K562 (cell line): Measurements from ENCODE around the gene WWOX. TPM values are rescaled to one million over a fixed set of nuclear protein-coding genes. Genes with fewer than 3 reads are reported as not detected.

Experiments
- ATAC-seq: fragments of 200-7000 bp; cut with Tn5 transposase; 3 replicates; pipeline ENCODE4 v1.9.1; 2020; ENCODE audit warnings: moderate library complexity
- BruUV-seq: library from RNA; stranded (reverse); fragments of 400-500 nt; replicated peaks from 2 replicates; lab custom pipeline; 2021; lab: Mats Ljungman, UMichigan
- CTCF ChIA-PET: fragments of 300-600 bp; formaldehyde crosslinking; extraction: SDS; loops from one replicate; lab custom pipeline; 2021; ENCODE audit warnings: low intra/inter-chr PET ratio; lab: Yijun Ruan, JAX
- POLR2A ChIA-PET: fragments of 300-600, 350-650 bp; sonication (Branson Sonifier 250); formaldehyde crosslinking; extraction: SDS; loops from one replicate; lab custom pipeline; 2021; ENCODE audit warnings: antibody characterized with exemption, inconsistent platforms; lab: Yijun Ruan, JAX
- DNase-seq, 4 experiments: peaks; one replicate each; pipeline versions ENCODE4 v3.0.0 to v3.0.0-alpha.2; 2011 to 2018; ENCODE audit warnings: low spot score in 3 of 4, mixed read lengths in 3 of 4; ENCODE audit errors: extremely low read depth in 1 of 4
- FAIRE-seq: peaks from 2 replicates; lab custom pipeline; 2011; peaks lifted over from hg19 to GRCh38; lab: Jason Lieb, UNC
- H2AFZ ChIP-seq: 2 replicates; pipeline ENCODE4 v1.6.0; 2011; ENCODE audit warnings: low read depth, low read length, control low read depth, inconsistent platforms
- H3K27ac ChIP-seq: fragments of 200-600 bp; 3 replicates; pipeline ENCODE4 v1.8.0; 2011; ENCODE audit warnings: low read depth, mild to moderate bottlenecking, control low read depth, inconsistent platforms, low read length, moderate library complexity, mixed read lengths; ENCODE audit errors: extremely low read depth
- H3K27me3 ChIP-seq, 2 experiments: fragments of 300-600 bp in 1 of 2; 2 replicates in 1 of 2; 3 replicates in 1 of 2; pipeline versions ENCODE4 v1.6.0 to v1.8.0; 2011; ENCODE audit warnings: inconsistent platforms in 2 of 2, low read length in 2 of 2, mild to moderate bottlenecking in 1 of 2, mixed read lengths in 1 of 2, moderate library complexity in 1 of 2; ENCODE audit not compliant: control insufficient read depth in 2 of 2, insufficient read depth in 2 of 2
- H3K36me3 ChIP-seq: fragments of 300-600 bp; 3 replicates; pipeline ENCODE4 v1.8.0; 2011; ENCODE audit warnings: mild to moderate bottlenecking, low read length, inconsistent platforms; ENCODE audit not compliant: control insufficient read depth, insufficient read depth
- H3K4me1 ChIP-seq, 2 experiments: fragments of 200-600 bp in 1 of 2; replicated peaks in 1 of 2; 2 replicates in 1 of 2; 3 replicates in 1 of 2; pipeline versions ENCODE4 v1.5.1 to v1.8.0; 2011; ENCODE audit warnings: inconsistent platforms in 2 of 2, low read length in 2 of 2, mild to moderate bottlenecking in 1 of 2, mixed read lengths in 1 of 2, moderate library complexity in 1 of 2; ENCODE audit not compliant: control insufficient read depth in 2 of 2, insufficient read depth in 2 of 2
- H3K4me2 ChIP-seq: 2 replicates; pipeline ENCODE4 v1.6.1; 2011; ENCODE audit warnings: low read length, control low read depth, inconsistent platforms, mixed read lengths; ENCODE audit not compliant: insufficient read depth
- H3K4me3 ChIP-seq: fragments of 200-600 bp; sonication (generic), shearing (Covaris generic); 2 replicates; pipeline ENCODE4 v1.5.1; 2016; ENCODE audit warnings: control low read depth, inconsistent platforms
- H3K79me2 ChIP-seq: fragments of 200-600 bp; 3 replicates; pipeline ENCODE4 v1.8.0; 2011; ENCODE audit warnings: low read length, inconsistent platforms; ENCODE audit not compliant: control insufficient read depth, insufficient read depth
- H3K9ac ChIP-seq, 2 experiments: 2 replicates each; pipeline versions ENCODE4 v1.6.0 to v1.6.1; 2011; ENCODE audit warnings: low read depth in 2 of 2, low read length in 2 of 2, control low read depth in 1 of 2, inconsistent platforms in 1 of 2, mild to moderate bottlenecking in 1 of 2, mixed read lengths in 1 of 2; ENCODE audit not compliant: insufficient read depth in 1 of 2
- H3K9me1 ChIP-seq: one replicate; pipeline ENCODE4 v1.6.0; 2011; ENCODE audit warnings: inconsistent platforms, mild to moderate bottlenecking, low read length, moderate library complexity; ENCODE audit not compliant: control insufficient read depth, insufficient read depth
- H3K9me3 ChIP-seq: replicated peaks from 2 replicates; pipeline ENCODE4 v1.5.1; 2011; ENCODE audit warnings: low read depth, low read length, inconsistent platforms; ENCODE audit not compliant: control insufficient read depth, insufficient read depth
- H4K20me1 ChIP-seq: replicated peaks from 2 replicates; pipeline ENCODE4 v1.6.1; 2011; ENCODE audit warnings: low read length, inconsistent platforms, mixed read lengths; ENCODE audit not compliant: control insufficient read depth, insufficient read depth
- ATF1 ChIP-seq, 2 experiments: fragments of 450-650 bp in 1 of 2; IDR thresholded peaks; 2 replicates each; pipeline ENCODE4 v1.6.1; 2016; ENCODE audit warnings: missing compliant biosample characterization in 1 of 2, missing genetic modification characterization in 1 of 2
- BRCA1 ChIP-seq, 2 experiments: fragments of 450-650 bp in 1 of 2; sonication (generic) in 1 of 2; formaldehyde crosslinking in 1 of 2; IDR thresholded peaks; 2 replicates each; pipeline versions ENCODE4 v1.5.0 to v1.6.1; 2017 to 2020; ENCODE audit warnings: mild to moderate bottlenecking in 1 of 2, missing genetic modification reagents in 1 of 2
- C11orf30 ChIP-seq: fragments of 450-650 bp; IDR thresholded peaks from 2 replicates; pipeline ENCODE4 v1.6.1; 2016; ENCODE audit warnings: low read depth, mild to moderate bottlenecking
- DACH1 ChIP-seq: fragments of 450-650 bp; IDR thresholded peaks from 2 replicates; pipeline ENCODE4 v1.6.1; 2018; ENCODE audit not compliant: partially characterized antibody
- HDAC2 ChIP-seq: fragments of 450-650 bp; IDR thresholded peaks from 2 replicates; pipeline ENCODE4 v1.6.1; 2016; ENCODE audit warnings: mild to moderate bottlenecking
- HEY1 ChIP-seq: fragments of 250-450 bp; sonication (Bioruptor Pico); IDR thresholded peaks from 2 replicates; pipeline ENCODE4 v1.5.0; 2020; ENCODE audit warnings: mild to moderate bottlenecking, moderate library complexity, borderline replicate concordance
- KAT8 ChIP-seq: fragments of 450-650 bp; IDR thresholded peaks from 2 replicates; pipeline ENCODE4 v1.6.1; 2016; ENCODE audit warnings: low read depth, mild to moderate bottlenecking
- LARP7 ChIP-seq: fragments of 450-650 bp; IDR thresholded peaks from 2 replicates; pipeline ENCODE4 v1.6.1; 2016
- MAFF ChIP-seq: IDR thresholded peaks from 2 replicates; pipeline ENCODE4 v1.6.1; 2012; ENCODE audit warnings: low read length, improper control_type of control experiment
- MAFG ChIP-seq: fragments of 450-650 bp; conservative IDR thresholded peaks from 2 replicates; pipeline ENCODE4 v1.6.1; 2016; ENCODE audit warnings: missing genetic modification characterization, missing compliant biosample characterization
- MAFK ChIP-seq: IDR thresholded peaks from 2 replicates; pipeline ENCODE4 v1.6.1; 2011; ENCODE audit warnings: low read length, improper control_type of control experiment
- NCOA2 ChIP-seq, 2 experiments: fragments of 450-650 bp; IDR thresholded peaks; 2 replicates each; pipeline ENCODE4 v1.6.1; 2018; ENCODE audit warnings: mild to moderate bottlenecking in 2 of 2, moderate library complexity in 1 of 2; ENCODE audit not compliant: partially characterized antibody in 2 of 2
- SMARCC2 ChIP-seq: fragments of 450-650 bp; IDR thresholded peaks from 2 replicates; pipeline ENCODE4 v1.6.1; 2017; ENCODE audit warnings: antibody characterized with exemption, moderate library complexity, mild to moderate bottlenecking, low read depth
- TCF7L2 ChIP-seq: fragments of 150-350 bp; IDR thresholded peaks from 2 replicates; pipeline ENCODE4 v1.6.1; 2016; ENCODE audit warnings: low read depth, mild to moderate bottlenecking, low read length, moderate library complexity
- ZC3H8 ChIP-seq: fragments of 450-650 bp; IDR thresholded peaks from 2 replicates; pipeline ENCODE4 v1.6.1; 2017
- ZFX ChIP-seq: sonication (generic); formaldehyde crosslinking; IDR thresholded peaks from 2 replicates; pipeline ENCODE4 v1.8.0; 2022; ENCODE audit warnings: mild to moderate bottlenecking, missing genetic modification reagents, moderate library complexity
- ZNF316 ChIP-seq: fragments of 450-650 bp; IDR thresholded peaks from 2 replicates; pipeline ENCODE4 v1.6.1; 2016
- ZNF347 ChIP-seq: fragments of 450-650 bp; formaldehyde crosslinking; IDR thresholded peaks from 2 replicates; pipeline ENCODE4 v1.4.0; 2020; ENCODE audit warnings: low read depth, mild to moderate bottlenecking, moderate library complexity
- ZNF696 ChIP-seq: fragments of 250-450 bp; sonication (Bioruptor Pico); conservative IDR thresholded peaks from 2 replicates; pipeline ENCODE4 v1.4.0; 2020; ENCODE audit warnings: mild to moderate bottlenecking, moderate library complexity
- WGBS: fragments of 100-300 bp; shearing (Covaris generic); methylation state at CpG from one replicate; pipeline ENCODE4 v1.1.6; 2016; ENCODE audit warnings: low coverage, mixed read lengths; ENCODE audit not compliant: insufficient coverage; ENCODE audit errors: missing lambda C conversion rate; 5-methylcytosine and 5-hydroxymethylcytosine counted together
- in situ Hi-C: fragments of 300-500 bp; cut with MboI; formaldehyde crosslinking; loops from 4 replicates; pipeline ENCODE4 v1.15.0; 2018; ENCODE audit warnings: inconsistent platforms, mixed read lengths
- intact Hi-C: fragments of 100-400 bp; cut with micrococcal nuclease; formaldehyde crosslinking; loops from 2 replicates; pipeline ENCODE4 v1.14.2; 2022
- polyA plus RNA-seq, 8 experiments: library from polyadenylated mRNA; depleted of rRNA in 4 of 8; stranded (reverse) in 5 of 8; unstranded in 3 of 8; fragments of >200 nt; fragmentation: Nextera tagmentation in 2 of 8; fragmentation: Illumina TruSeq in 1 of 8; extraction: Ambion mirVana in 2 of 8; extraction: Trizol in 1 of 8; gene quantifications; 2 replicates each; pipeline versions ENCODE4 v1.2.1 to v1.2.3, GENCODE V29; 2011 to 2014; ENCODE audit warnings: inconsistent platforms in 1 of 8, missing spikeins in 1 of 8
- total RNA-seq, 7 experiments: library from RNA; depleted of rRNA in 6 of 7; stranded (reverse); fragments of >200 nt in 6 of 7; fragmentation: Illumina TruSeq in 2 of 7; extraction: Trizol in 2 of 7; gene quantifications; 2 replicates each; pipeline versions ENCODE4 v1.2.1 to v1.2.3, GENCODE V29; 2011 to 2021; ENCODE audit warnings: low replicate concordance in 1 of 7

WWOX gene
- total and polyA plus RNA-seq, 9 of the 15 experiments (the other 6 are each of a cell fraction or from before 2014, with no cell fraction given) = 1.6 to 22.7 (median 8.1) TPM

- POLR2A ChIA-PET = no interaction called here
Measured at GRCh38 chr16:78664811-78665772, 565.6 kb downstream of the WWOX start.

GRCh38 chr16:78666318-78666717 lies 566.9 kb downstream of the WWOX start:
- no peak for FAIRE-seq

More at GRCh38 chr16:78664811-78665772, 565.6 kb downstream of the WWOX start:
- H2AFZ ChIP-seq = no peak overlapping the region
- ATAC-seq (no peak), FAIRE-seq (no peak), DNase-seq (no peak)
- no peak overlapping the region for H3K4me3 ChIP-seq
- H3K9me1 ChIP-seq = no peaks in the 10 kb centered on the region
- no peak overlapping the region for H3K4me2 ChIP-seq
- CTCF ChIA-PET = no interaction called here
- WGBS = under 1% methylated on average over 19 of the region's 19 CpGs
- no peaks in the 10 kb centered on the region for H4K20me1 ChIP-seq
- no peaks in the 10 kb centered on the region for H3K79me2 ChIP-seq
- no peak for TF ChIP-seq ZNF696
- no peak for TF ChIP-seq SMARCC2
- TF ChIP-seq TCF7L2 = no peak
- no peak for TF ChIP-seq DACH1
- no peak for TF ChIP-seq LARP7
- TF ChIP-seq ZNF347 (CRISPR knock-in tag) = no peak
- TF ChIP-seq ZC3H8 = no peak
- no peak for TF ChIP-seq BRCA1 (IDR thresholded peaks at IDR 0.05)
- TF ChIP-seq BRCA1 (CRISPR knock-in tag; IDR thresholded peaks at IDR 0.05) = no peak
- no peak for TF ChIP-seq ATF1 (CRISPR knock-in tag; IDR thresholded peaks at IDR 0.05)
- no peak for TF ChIP-seq ATF1 (tag; IDR thresholded peaks at IDR 0.05)
- no peak for TF ChIP-seq ZFX (CRISPR knock-in tag)
- H3K27me3 ChIP-seq = peaks cover 5 to 24% of the 10 kb centered on the region in 2 experiments
- in situ Hi-C loops (no loop called here), intact Hi-C loops (no loop called here)
- H3K27ac ChIP-seq = no peak overlapping the region
- no peaks in the 10 kb centered on the region for H3K9me3 ChIP-seq
- no peak overlapping the region for H3K9ac ChIP-seq
- no TSS peak for BruUV-seq
- H3K4me1 ChIP-seq = no peaks in the 10 kb centered on the region
- no peaks in the 10 kb centered on the region for H3K36me3 ChIP-seq

More at GRCh38 chr16:78666318-78666717, 566.9 kb downstream of the WWOX start:
- ATAC-seq (no peak), DNase-seq (no peak)
- H3K9ac ChIP-seq = no peak overlapping the region
- H3K36me3 ChIP-seq = no peaks in the 10 kb centered on the region
- no peaks in the 10 kb centered on the region for H3K79me2 ChIP-seq
- ChIA-PET POLR2A (no interaction called here), CTCF (no interaction called here)
- no peak overlapping the region for H3K4me3 ChIP-seq
- H3K27me3 ChIP-seq = peaks cover 5 to 30% of the 10 kb centered on the region in 2 experiments
- intact Hi-C loops = no loop called here
- H3K4me2 ChIP-seq = no peak overlapping the region
- no peaks in the 10 kb centered on the region for H3K4me1 ChIP-seq
- H3K9me1 ChIP-seq = no peaks in the 10 kb centered on the region
- WGBS = 0% methylated on average over 4 of the region's 4 CpGs
- no peak for TF ChIP-seq KAT8
- TF ChIP-seq HEY1 (CRISPR knock-in tag) = no peak
- peak; percentile 87 for TF ChIP-seq ZNF316
- TF ChIP-seq NCOA2 (IDR thresholded peaks at IDR 0.05; ENCODE audit: partially characterized antibody in 2 of 2) = no peak
- TF ChIP-seq HDAC2 = no peak
- peak; percentile 81 for TF ChIP-seq MAFG (tag)
- TF ChIP-seq MAFF = peak; percentile 92
- TF ChIP-seq C11orf30 = peak; percentile 70
- TF ChIP-seq ZFX (CRISPR knock-in tag) = no peak
- TF ChIP-seq MAFK = peak; percentile 95
- TF ChIP-seq ZC3H8 = no peak
- H3K9me3 ChIP-seq = no peaks in the 10 kb centered on the region
- BruUV-seq = no TSS peak
- no peaks in the 10 kb centered on the region for H4K20me1 ChIP-seq
- in situ Hi-C loops = no loop called here
- no peak overlapping the region for H2AFZ ChIP-seq
- no peak overlapping the region for H3K27ac ChIP-seq
